GM12873 (cell line): Measurements from ENCODE around the gene RNASEL.

ENCODE experiments used
- CTCF ChIP-seq: IDR thresholded peaks from 2 replicates; pipeline ENCODE4 v1.5.1; 2012; ENCODE audit warnings: low read depth, mild to moderate bottlenecking, moderate library complexity, low read length, control low read depth; ENCODE audit not compliant: insufficient read depth; ENCODE audit errors: missing control alignments

The RNASEL gene

DNA sequence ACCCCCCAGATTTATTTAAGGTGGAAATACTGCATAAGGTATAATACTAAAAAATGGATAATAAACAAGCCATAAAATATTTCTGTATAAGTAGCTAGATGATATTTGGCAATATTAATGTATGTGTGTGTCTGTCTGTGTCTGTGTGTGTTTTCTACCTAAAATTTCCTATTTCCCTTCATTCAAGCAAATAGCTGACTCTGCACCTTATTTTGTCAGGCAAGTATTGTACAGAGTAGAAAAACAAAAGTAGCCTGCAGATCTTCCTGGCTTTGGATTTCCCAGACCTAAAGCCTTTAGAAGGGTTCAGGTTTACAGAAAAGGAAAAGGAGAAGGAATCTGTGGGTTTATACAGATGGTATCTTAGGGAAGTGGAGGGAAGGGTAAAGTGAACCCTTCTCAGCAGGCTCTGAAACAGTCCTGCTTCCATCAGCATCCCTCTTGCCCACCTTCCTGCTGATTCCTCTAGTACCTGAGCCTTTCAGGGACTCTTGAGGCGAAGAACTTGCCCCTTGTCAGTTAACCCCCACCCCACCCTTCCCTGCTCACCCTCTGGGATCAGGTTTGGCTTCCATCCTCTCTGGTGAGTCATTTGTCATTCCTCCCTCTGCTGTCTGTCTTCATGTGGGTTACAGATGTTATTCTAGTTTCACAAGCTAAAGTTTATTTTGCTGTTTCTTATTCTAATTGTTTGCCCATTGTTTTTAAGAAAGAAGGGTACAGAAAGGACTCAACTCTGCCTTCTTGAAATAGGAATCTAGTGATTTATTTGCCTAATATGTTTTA is 36.9 kb upstream of the RNASEL start:
- no peak for TF ChIP-seq CTCF

DNA sequence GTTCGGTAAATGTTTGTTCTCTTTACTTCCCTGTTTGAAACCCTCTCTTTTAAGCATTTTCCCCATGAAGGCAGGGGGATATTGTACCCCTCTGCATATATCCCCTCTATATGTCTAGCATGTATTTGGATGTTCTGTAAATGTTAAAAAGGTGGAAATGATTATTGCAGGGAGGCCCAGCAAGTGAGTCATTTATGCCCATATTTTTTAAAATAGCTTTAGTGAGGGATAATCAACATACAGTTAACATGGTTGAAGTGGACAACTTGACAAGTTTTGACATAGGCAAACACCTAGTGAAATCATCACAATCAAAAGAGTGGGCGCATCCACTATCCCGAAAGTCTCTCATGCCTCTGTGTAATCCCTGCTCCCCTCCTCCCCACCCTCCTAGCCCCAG is 36.0 kb upstream of the RNASEL start:
- TF ChIP-seq CTCF: no peak

DNA sequence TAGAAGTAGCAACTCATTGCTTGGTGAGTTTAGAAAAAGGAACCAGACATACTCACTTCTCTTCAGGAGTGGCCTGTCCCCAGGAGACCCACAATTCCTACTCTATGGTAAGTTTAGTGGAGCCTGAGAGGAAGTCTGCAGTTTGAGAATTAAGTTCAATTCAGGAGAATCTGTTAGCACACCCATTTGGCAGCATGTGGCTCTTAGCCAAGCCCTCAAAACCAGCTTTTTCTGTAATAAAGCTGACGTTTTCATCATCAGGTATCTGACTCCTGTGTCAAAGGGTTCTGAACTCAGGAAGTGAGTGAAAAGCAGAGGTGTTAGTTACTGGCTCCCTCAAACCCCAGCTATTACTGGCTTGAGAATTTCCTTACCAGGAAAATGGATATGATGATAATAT is 35.5 kb upstream of the RNASEL start:
- no peak for TF ChIP-seq CTCF

DNA sequence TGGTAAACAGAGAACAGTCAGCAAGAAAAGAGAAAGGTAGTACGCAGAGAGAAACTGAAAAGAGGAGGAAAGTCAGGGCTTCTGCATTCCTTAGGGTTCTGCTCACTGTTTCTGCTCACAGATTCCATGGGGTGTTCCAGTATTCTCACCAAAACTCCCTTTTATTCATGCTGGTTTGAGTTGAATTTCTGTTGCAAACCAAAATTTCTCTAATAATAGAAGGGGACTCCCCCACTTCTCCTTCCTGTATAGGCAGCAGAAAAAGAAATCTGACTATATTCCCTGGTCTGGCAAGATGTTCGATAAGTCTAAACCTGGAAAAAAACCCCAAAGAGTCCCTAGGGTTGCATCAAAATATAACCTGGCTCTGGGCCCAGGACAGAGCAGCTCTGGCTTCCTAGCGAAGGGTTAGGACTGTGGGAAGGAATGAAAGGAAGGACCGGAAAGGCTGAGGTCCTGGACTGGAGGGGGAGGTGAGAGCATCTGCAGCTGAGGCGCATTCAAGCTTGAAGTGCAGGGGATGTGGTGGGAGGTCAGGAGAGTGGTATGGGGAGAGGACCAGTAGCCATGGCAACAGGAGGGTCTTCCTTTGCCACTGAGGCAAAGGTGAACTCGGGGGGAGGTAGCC is 34.0 kb upstream of the RNASEL start:
- TF ChIP-seq CTCF: no peak

- TF ChIP-seq CTCF: no peak
Measured at GRCh38 chr1:182621906-182622305, 32.9 kb upstream of the RNASEL start.

DNA sequence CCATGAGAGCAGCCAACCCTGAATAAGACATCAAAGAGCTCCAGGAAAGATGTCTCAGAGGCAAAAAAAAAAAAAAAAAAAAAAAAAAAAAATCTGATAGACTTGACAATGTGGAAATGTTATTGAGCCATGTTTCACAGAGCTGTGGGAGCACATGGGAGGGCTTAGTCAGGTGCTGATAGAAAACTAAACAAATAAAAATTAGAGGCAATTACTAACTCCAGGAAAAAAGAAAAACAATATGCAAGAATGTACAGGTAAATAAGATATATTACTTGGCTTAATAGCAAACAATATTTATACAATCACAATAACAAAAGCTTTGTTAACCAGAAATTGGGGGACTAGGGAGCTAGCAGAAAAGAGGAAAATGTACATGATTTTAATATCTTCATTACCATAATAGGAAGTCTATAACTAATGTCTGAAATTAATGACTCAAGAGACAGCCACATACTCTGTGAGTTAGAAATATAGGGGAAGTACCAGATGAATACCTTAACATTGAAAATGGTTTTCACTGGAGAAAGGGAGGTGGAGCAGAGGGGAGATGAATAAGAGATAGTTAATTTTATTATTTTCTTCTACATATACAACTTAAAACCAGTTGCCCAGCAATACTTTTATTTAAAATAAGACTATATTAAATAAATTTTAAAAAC is 32.0 kb upstream of the RNASEL start:
- TF ChIP-seq CTCF: no peak

DNA sequence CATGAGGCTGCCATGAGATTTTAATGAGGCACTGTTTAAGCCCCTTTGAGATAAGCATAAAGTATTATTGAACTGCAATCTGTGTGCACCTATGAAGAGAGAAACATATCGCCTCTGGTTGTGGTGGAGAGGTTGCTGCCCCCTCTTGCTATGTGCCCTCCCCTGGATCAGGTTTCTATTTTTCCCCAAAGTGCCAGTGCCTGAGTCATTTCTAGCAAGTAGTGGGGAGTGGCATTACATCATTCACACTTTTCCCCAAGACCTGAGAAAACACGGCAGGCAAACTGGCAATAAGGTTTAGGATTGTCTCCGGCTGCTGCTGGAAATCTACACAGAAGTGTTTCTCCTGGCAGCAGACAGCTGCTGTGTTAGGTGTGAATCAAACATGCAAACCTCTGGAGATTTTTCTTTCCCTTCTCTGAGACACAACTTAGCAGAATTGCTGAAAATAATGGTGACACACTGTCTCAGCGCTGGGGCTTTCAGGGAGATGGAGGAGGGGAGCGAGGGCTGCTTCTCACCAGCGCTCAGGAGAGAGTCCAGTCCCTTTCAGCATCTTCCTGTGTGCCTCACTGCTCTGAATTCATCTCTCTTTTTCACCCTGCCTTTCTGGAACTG is 28.8 kb upstream of the RNASEL start:
- no peak for TF ChIP-seq CTCF
